NCI-H748 (cell line): ENCODE data around the gene HOXB9.

Experiments
- DNase-seq: peaks from one replicate; lab custom pipeline; 2025; ENCODE audit not compliant: unreplicated experiment; lab: John Stamatoyannopoulos, UW

The HOXB9 gene

DNA sequence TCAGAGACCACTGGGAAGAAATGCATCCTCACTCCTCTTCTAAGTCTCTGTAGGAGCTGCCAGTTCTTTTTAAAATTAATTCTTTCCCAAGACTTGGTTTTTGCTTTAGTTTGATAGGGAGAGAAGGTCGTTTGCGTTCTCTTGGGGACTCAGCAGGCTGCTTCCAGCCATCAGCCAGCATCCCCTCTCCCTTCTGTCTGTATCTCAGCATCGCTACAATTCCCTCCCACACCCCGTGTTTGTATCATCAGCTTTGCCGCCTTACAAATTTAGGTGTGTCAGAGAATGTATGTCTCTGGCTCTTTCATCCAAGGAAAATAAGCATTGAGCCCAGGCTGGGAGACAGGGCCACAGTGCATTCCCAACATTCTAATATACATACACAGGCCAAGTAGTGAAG lies 26.8 kb downstream of the HOXB9 start:
- DNase-seq, result no peak

DNA sequence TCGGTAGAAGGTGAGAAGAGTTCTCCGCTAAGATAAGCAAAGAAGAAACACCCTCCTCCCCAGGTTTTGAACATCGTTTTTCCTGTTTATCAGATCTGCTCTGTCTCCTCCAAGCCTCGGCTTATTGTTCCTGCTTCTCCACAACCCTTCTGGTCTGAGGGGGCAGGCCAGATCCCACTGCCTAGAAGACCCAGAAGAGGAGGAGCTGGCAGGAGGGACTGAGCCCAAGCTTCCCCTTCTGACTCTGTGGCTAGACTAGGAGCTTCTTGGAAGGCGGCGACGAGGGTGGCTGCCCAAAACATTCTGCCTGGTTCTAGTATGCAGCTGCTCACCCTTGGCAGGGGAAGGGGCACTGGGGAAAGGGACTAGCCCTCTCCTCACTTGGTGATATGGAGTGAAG lies 27.4 kb downstream of the HOXB9 start:
- no peak for DNase-seq

DNA sequence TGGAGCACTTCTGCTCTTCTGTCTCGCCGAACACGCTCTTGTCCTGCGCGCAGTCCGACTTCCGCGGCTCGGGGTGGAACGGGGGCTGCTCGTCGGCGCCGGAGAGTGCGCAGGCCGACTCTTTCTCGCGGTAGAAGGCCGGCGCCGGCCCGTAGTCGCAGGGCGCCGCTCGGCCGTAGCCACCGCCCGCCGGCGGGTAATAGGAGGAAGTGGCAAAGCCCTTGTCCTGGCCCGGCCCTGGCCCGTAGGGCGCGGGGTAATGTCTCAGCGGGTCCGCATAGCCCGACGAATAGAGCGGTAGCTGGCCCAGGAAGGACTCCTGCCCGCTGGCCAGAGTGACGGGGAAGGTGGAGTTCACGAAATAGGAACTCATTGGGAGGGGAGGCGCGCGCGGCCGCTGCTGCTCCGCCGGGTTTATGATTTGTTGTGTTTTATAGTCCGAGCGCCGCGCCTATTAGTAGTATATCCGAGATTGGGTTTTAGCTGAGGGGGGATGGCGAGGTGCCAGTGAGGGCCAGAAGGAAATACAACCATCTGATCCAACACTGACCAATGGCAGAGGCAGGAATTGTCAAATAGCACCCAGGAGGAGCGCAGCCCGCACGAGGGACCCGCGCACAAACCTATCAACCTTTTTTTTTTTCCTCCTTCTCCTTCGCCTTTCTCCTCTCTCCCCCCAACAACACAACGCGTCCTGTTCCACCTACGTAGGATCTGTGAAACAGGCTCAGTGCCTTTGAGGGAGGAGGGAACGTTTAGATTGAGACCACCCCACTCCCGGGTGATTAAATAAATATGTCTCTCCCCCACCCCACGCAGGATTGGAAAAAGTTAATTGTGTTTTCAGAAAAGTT lies 28.2 kb downstream of the HOXB9 start:
- DNase-seq, result peak; percentile 70

DNA sequence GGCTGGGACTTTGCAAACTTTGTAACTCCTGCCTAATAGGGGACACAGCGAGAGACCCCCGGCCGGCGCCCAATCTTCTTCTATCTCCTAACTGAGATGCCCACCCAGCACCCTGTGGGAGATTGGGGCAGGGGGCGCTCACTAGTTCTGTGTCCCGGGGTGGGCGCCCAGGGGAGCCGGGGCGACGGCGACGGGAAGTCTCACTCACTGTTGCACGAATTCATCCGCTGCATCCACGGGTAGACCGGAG lies 28.7 kb downstream of the HOXB9 start:
- DNase-seq, result no peak

DNA sequence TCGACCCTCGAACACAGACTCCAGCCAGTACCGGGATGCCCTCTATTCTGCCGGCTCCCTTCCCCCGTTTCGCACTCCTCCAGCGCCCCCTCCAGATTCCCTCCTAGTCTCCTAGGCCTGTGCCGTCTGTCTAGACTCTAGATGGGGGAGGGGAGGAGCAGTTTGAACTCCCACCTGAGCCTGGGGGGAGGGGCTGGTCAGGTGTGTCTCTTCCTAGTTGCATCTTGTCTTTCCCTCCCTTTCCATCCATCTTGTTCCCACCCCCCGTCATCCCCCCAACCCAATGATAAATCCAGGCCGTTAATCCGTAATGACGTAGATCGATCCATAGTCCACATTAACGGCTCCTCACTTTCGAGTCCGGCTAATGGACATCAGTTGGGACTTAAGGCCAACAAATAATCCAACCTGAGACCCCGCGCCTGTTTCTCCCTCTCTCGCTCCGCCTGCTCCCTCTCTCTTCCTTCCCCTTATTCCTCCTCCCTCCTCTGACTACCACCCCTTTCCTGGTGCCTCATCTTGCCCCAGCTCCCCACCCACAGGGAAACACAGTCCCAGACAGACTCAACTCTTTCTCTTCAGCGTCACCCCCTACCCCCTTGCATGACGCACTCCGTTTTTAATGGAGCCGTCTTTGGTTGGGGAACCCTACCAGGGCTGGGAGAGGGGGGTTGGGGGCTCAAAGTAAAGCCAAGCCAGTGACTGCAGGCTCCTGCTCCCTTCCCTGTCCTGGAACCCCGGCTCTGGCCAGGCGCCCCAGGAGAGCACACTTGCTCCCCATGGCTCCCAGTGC lies 29.2 kb downstream of the HOXB9 start:
- peak; percentile 46 for DNase-seq

DNA sequence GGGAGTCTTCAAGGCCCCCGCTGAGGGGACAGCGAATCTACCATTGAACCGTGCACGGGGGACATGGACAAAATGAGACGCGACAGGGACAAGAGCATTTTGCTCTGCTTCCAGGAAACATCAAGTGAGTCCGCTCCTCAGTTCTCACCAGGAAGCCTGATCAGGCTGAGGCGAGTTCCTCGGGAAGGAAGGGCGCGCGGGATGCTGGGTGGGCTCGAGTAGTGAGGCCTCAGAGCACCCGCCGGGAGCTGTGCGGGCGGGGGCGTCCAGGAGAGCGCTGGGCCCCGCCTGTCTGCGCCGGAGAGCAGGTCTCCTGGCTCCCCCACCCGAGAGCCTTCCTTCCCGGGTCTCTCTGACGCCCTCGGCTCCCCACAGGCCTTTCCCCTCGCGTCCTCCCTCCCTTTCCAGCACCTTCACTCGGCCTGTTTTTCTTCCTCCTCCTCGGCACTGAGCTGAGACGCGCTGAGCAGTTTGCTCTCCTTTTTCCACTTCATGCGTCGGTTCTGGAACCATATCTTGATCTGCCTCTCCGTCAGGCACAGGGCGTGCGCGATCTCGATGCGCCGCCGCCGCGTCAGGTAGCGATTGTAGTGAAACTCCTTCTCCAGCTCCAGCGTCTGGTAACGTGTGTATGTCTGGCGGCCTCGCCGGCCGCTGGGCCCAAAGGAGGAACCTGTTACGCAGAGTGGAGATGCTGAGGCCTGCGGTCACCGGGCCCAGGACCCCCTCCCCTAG lies 30.0 kb downstream of the HOXB9 start:
- peak; percentile 46 for DNase-seq

DNA sequence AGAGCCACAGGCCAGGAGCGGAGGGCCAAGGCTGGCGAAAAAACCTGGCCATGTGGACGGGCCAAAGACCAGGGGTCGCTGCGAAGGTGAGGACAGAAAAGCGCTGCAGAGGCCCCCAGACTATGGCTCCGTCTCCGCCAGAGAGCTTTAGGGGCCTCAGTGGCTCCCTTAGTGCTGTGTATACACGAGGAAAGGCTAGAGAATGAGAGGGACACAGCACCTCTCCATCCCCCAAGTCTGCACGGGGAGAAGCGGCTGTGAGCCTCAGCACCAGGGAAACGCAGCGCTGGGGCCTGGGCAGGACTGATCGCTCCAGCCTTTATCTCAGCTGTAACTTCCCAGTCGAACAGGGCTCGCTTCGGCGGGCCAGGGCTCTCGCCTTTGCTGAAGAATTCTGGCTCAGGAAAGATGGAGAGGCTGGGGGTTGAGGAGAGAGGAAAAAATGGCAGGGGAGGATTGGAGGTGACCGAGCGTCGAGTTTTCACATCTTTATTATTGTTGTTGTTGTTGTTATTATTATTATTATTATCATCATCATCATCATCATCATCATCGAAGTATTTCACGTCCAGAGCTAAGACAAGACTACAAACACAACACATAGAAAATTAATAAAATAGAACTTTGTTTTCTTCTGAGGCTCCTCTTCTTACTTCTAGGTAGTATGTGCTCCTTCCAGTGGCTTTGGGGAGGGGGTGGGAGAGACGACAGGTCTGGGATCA lies 30.7 kb downstream of the HOXB9 start:
- DNase-seq, result no peak

DNA sequence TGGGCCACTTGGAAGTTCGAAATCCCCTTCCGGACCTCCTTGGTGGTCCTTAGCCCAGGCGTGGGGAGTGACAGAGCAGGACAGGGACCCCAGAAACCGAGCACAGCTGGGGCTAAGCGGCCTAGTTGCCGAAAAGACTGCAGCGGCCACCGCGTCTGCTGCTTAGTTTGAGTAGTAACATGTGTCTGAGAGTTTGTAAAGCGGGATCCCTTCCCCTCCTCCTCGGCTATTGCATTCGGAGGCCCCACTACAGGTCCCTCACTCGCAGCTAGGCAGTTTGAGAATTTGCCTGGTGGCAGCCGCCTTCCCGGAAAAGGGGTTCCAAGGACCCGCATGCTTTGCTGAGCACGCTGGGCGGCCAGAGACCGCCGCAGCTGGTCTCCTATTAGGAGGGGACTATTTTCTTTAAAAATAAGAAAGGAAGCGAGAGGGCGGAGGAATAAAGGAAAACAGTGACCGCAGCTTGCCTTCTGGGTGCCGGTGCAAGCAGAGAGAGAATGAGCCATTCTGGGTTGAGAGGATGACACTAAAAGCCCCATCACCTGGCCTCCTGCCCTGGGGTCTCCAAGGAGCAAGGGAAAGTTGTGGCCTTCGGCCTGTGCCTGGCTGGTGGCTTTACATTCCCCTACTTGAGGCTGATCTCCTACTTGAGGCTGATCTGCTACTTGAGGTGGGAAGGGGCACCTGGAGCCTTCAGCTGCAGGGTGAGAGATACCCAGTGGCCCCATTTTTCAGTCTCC lies 31.4 kb downstream of the HOXB9 start:
- DNase-seq, result no peak

DNA sequence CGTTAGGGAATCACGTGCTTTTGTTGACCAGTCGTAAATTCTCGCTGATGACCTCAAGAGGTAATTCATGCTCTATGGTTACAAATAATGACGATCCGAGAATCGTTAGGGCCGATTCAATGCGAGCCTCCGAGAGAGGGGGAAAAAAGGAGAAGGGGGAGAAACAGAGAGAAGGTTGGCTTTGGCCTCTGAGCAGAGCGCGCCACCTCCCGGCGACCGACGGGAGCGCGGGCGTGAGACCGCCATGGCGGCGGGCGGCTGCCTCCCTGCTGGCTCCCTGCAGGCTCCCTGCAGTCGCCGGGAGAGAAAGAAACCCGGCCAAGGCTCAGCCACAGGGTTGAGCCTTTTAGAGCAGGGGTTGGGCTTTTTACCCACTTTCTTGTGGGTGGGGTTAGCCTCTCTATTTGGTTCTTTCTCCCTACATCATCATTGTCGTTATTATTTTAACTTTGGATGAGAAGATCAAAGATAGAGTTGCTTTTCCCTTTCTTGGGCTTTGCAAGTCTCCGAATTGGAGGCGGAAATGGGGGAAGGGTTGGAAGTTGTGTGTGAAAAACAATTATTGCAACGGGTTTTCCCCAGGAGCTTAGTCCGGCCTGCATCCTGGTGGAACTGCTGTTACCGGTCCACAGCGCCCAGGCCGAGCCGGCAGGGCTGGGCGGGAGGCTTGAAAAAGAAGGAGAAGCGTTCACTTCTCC lies 32.2 kb downstream of the HOXB9 start:
- peak; percentile 94 for DNase-seq

DNA sequence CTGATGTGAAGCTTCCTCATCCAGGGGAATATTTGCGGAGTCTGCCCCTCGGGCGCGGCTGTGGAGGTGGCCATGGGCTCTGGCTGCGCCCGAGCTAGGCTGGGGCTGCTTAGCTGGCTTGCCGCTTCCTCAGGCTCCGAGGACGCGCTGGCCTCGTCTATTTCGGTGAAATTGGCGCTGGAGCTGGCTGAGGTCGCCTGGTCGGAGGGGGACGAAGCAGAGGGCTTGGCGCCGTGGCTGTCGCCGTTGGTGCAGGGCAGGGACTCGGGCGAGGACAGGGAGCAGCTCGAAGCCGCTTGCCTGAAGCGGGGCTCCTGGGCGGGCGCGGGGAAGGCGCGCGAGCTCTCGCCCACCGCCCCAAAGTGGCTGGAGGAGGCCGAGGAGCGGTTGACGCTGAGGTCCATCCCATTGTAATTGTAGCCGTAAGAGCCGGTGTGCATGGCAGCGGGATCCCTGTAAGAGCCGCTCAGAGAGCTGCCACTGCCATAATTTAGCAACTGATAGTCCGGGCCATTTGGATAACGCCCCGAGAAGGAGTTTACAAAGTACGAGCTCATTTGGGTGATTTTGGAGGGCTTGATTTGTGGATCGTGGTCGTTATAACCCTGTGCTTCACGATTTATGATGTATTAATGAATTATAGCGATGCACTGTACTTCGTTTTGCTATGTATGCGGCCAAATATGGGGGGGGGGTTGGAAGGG lies 32.9 kb downstream of the HOXB9 start, which contains the start of gene HOXB5:
Gene HOXB5 (minus strand): TSS at position 654 of the 704 bp plus-strand sequence. CDS start 97 bp downstream, at position 557.
- DNase-seq, result peak; percentile 83

DNA sequence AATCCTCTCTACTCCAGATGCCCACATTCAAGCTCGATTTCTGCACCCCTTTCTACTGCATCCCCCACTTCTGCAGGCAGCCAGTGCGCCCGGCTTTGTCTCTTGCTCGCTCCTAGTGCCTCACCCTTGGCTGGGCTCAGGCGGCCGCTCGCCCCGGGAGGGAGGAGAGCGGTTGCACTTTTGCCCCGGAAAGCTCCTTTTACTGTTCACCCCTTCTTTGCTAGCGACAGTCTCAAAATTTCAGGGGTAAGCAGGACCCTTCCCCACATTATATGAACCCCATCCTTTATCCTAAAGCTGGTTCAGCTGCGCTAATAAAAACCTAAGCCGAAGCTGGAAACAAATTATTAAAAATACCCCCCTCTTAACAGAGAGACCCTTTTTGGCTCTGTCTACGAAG lies 33.6 kb downstream of the HOXB9 start:
- DNase-seq, result peak; percentile 24

DNA sequence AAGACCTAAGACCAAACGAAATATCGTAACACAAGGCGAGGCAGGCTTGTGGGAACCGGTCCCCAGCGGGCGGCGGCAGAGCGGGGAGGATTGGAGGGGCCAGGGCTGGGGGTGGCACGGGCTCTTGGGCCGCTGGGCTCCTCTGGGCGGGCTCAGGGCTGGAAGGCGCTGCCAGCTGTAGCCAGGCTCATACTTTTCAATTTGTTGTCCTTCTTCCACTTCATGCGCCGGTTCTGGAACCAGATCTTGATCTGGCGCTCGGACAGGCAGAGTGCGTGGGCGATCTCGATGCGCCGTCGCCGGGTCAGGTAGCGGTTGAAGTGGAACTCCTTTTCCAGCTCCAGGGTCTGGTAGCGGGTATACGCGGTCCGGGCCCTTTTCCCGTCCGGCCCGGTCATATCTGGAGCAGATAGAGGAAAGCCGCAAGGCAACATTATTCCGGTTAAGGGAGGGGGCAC lies 34.1 kb downstream of the HOXB9 start:
- no peak for DNase-seq

DNA sequence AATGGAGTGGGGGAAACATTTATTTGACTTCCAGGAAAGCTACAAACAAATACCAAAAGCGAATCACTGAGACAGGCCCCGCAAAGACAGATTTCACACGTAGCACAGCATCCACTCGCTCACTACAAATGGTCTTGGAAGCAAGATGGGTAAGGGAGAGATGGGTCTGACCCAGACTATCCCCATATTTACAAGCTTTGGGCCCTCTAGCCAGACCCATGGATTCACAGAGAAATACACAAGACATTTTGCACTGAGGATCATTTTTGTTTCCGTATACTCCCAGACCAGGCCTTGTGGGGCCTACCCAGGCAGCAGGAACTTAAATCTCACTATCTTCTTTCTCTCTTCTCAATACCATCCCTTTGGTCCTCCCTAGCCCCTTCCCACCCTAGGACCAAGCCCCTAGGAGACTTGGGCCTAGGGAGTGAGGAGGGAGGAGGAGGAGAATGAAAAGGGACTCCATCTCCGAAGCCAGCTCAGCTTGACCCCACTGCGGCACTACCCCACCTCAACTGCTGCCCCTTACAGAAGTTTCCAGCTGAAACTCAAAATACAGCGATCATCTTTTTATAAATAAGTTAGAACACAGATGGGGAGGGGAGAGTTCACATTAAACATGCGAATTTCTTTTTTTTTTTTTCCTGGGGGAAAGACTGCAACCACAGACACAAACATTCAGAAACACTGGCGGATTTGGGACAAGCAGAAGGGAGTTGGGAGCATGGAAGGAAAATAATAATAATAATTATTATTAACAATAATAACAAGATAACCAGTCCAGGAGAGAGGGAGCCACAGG lies 34.7 kb downstream of the HOXB9 start:
- DNase-seq, result no peak

DNA sequence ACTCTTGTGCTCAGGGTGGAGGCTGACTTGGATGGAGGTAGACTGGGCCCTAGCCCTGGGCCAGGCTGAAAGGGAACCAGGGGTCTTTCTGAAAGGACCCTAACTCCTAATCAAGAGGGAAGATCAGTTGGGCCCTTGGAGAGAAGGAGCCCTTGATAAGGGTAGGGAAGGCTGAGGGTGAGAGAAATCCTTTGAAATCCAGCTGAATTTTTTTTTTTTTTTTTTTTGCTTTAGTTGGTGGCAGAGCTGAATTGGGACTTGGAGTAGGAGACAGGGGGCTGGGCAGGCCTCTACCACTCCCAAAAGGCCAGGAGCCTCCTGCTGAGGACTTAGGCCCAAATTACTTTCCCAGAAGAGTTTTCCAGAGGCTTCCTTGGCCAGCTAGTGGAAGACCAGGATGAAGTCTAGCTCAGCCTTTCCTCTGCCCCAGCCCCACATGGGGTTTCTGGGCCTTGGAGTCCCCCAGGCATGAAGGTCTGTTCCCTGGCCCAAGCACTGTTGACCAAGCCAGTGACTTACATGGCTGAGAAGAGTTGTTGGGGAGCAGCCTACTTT lies 35.5 kb downstream of the HOXB9 start:
- no peak for DNase-seq

DNA sequence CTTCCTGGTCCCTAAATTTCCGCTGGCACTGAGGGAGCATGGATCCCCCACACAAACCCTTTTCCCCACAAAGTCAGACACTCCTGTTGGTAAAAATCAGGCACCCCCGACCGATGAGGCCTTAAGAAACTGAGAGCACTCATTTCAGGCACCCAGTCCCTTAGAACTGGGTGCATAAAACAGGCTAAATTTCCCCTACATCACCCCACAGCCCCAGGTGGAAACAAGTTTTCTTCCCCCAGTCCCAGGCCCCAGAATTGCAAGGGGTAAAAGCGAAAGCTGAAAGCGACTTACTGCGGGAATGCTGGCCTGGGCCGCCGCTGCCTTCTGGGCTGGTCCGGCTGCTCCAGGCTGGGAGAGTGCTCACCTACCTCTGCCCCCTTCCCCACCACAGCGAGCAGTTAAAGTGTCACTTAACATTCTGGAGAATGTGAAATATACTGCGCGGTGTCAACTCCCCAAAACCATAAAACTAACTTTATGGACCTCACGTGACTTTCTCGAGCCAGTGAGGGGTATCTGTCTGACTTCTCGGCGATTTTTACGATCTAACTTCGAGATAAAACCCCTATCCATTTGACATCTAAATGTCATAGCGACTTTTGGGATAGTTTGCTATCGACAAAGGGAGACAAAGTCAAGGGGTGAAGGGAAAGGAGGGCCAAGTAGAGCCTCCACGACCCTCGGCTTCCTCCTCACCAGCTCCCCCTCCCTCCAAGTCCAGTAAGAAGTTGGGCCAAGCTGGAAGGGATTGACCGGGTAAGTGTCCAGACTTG lies 36.1 kb downstream of the HOXB9 start, which contains the start of gene HOXB3:
Gene HOXB3 (minus strand): TSS at position 411 of the 776 bp plus-strand sequence. CDS start 37,767 bp downstream, outside the sequence.
- DNase-seq, result no peak

DNA sequence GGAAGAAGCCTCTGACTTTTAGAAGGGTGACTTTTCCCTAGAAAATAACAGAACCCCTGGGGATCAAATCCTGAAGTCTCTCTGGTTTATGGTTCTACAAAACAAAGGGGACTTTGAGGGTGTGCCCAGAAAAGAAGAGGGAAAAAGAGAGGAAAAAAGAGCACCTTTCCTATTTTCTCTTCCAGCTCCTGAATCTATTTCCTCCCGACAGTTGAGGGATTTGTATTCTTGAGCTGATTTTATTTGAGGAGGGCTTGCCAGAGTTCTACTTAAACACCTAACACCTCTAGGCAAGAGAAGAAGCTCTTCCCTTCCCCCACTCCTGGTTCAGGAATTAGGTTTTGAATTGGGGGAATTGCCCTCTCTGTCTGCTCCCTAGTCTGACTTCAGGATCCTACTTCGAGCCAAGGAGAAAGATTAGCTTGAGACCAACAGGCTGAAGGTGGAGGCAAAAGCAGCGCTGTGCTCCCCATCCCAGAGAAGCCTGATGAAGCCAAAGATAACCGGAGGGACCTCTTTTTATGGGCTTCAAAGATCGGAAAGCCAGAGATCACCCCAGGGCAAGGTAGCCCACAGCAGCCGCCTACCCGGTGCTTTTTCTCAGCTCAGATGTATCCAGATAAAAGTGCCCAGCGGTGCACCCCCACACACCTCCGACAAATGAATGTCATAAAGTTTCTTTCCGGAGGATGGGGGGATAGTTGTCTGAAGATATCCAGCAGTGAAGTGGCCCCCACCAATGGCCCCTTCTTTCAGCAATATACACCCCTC lies 36.9 kb downstream of the HOXB9 start:
- no peak for DNase-seq
